ENCODE data around the gene NYAP2.

Gene NYAP2

DNA sequence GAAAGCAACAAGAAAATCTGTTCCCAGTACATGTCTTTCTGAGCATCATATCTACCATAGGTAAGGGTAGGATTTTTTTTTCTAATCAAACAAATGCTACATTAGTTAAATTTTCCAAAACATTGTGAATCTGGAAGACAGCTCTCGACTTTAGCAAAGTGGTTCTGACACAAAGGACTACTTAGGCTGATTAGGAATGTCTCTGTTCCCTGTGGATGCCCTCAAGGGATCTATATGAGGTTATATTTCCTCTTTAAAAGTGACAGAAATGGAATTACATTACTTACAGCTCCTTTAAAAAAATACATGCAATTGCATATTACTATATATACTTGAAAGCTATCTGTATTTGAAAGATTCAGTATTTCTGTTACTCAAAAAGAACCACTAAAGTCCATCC is 15.4 kb downstream of the NYAP2 start:
- no peak overlapping the region for H3K4me3 ChIP-seq (ENCODE audit: low read length)
- TF ChIP-seq ZNF274 (IDR thresholded peaks at IDR 0.05; ENCODE audit: low read depth, low read length): no peak

DNA sequence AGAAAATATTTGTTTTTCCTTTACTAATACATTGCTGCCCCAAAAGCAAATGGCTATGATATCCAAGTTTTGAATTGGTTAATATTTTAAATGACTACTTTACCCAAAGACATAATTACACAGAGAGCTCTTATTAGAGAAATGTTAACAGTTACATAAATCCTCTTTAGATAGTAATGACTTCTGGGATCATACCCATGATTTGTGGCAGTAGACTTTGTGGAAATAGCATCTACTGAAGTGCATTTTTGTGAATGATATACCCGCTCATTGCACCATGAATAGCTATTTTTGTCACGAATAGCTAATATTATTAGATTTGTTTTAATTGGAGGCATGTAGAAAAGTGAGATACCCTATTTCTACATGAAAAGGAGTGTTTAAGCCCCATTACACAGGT is 15.8 kb downstream of the NYAP2 start:
- TF ChIP-seq ZNF274 (IDR thresholded peaks at IDR 0.05; ENCODE audit: low read depth, low read length): no peak
- H3K4me3 ChIP-seq (ENCODE audit: low read length): no peak overlapping the region

DNA sequence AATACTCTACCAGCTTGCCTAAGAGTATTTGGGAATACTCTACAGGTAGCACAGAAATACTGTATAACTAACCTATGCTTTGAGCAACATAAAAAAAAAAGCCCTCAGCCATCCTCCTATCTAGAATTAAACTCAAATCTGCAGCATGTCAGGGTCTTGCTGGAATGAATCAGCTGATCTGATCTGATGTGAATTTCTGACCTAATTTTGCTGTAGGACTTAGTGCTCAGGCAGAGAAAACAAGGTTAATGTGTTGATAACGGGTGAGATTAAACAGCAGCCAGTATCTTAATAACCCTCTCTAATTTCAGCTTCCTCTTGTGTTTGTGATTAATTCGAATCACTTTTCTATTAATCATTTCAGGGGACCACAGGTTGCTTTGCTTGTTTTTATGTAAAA is 16.3 kb downstream of the NYAP2 start:
- TF ChIP-seq ZNF274 (IDR thresholded peaks at IDR 0.05; ENCODE audit: low read depth, low read length): no peak
- H3K4me3 ChIP-seq (ENCODE audit: low read length): no peak overlapping the region

DNA sequence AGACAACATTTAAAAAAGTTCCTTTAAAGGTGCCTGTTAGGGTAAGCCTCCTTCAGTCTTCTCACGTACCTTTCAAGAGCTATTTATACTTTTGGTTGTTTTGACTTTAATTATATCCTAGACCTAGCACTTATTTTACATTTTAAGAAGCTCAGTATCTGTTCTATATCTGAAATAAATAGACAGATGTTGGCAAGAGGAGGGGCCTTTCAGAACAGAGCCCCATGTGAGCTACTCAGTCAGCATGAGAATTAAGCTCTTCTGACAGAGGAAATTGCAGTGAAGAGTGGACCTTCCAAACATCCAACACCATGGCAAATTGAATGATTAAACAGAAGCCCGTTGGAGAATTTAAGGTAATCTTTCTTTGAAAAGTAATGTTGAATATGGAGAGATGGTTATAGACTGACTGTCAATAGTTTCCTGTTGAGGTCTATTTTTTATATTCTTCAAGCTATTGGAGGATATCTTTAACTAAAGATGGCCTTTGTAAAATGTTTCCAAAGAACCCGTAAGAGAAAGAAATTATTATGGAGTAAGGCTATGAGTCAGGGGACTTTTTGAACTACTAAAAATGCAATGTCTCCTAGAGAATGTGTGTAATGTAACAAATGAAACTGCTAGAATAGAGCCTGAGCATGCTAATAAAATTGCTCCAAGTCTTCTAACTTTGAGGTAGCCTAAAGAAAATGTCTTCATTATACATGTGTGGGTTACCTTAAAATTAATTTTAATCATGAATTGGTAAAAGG is 17.3 kb downstream of the NYAP2 start:
- no peak for TF ChIP-seq ZNF274 (IDR thresholded peaks at IDR 0.05; ENCODE audit: low read depth, low read length)
- no peak overlapping the region for H3K4me3 ChIP-seq (ENCODE audit: low read length)

DNA sequence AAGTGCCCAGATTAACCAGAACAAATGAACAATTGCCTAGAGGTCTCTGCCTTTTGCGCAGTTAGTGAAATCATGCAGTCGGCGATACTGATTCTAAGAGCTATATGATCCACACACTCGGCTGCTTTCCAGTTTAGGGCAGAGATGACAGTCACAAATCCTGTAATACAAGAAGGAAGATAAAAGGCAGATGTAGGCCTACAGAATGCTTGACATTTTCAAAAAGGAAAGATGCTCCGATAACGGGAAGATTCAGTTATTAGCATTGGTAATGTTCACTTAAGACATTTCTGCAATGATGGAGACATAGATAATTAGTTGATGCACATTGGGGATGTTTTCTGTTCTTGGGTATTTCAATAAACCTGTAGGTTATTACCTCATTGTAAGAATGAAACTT is 19.5 kb downstream of the NYAP2 start:
- no peak overlapping the region for H3K4me3 ChIP-seq (ENCODE audit: low read length)
- no peak for TF ChIP-seq ZNF274 (IDR thresholded peaks at IDR 0.05; ENCODE audit: low read depth, low read length)

DNA sequence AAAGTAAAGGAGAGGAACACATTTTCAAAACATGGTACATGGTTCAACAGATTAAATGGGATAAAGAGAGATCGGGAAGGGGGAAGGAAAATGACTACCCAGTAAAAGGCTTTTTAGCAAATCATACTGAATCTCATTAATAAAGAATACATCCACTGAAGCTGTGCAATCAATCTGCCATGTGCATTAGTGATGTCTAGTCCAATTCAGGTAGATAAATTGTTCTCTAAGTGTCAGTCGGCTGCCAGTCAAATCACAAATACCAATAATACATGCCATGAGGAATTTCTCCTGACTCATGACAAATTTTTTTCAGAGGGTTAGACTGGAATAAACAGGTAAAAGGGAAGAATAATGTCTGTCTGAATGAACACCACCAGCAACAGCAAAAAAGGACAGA is 22.6 kb downstream of the NYAP2 start:
- no peak overlapping the region for H3K4me3 ChIP-seq (ENCODE audit: low read length)
- no peak for TF ChIP-seq ZNF274 (IDR thresholded peaks at IDR 0.05; ENCODE audit: low read depth, low read length)

DNA sequence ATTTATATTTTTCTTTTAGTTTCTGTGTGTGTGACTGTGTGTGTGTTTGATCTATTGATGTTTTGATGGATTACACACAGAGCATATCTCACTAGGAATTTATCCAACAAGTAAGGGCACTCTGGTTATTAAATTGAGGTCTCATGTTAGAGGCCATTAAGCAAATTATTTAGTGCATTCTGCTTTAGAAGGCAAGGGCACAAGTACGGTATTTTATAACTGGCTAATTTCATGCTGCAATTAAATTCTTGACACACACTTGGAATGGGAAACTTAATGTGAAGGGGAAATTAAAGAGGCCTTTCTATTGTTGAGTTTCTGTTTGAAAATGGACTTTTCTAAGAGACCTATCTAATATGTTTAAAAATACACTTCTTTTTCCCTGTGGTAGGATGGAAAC is 25.8 kb downstream of the NYAP2 start:
- TF ChIP-seq ZNF274 (IDR thresholded peaks at IDR 0.05; ENCODE audit: low read depth, low read length): no peak
- H3K4me3 ChIP-seq (ENCODE audit: low read length): no peak overlapping the region

DNA sequence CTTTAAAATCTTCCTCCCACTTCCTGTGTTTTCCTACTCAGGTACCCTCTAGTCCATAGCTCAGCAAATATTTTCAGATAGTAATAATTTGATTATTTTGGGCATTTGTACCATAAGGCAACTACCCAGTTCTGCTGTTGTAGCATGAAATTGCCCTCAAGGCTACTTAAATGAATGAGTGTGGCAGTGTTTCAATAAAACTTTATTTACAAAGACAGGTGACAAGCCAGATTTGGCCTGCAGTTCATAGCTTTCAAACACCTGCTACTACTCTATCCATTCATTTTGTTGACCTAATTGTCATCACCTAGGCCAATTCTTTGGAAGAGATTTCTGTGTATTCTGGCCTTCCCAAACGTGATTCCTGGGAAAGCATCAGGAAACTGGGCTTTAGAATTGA is 28.9 kb downstream of the NYAP2 start:
- TF ChIP-seq ZNF274 (IDR thresholded peaks at IDR 0.05; ENCODE audit: low read depth, low read length): no peak
- no peak overlapping the region for H3K4me3 ChIP-seq (ENCODE audit: low read length)

DNA sequence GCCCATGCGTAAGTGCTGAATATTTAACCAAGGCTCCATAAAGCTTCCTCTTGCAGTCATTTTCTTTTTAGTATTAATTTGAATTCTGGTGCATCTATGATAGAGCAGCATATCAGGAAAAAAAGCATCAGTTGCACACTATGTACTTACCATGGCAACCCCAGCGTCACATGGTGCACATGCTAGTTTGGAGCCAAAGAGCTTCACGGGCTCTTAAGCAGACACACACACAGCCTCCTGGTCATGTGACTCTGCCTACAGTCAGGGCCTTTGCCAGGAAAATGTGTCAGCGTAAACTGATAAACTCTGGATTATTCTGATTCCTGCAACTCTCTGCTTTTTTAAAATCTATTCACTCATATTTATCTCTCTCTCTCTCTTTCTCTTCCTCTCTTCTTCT is 30.2 kb downstream of the NYAP2 start:
- no peak for TF ChIP-seq ZNF274 (IDR thresholded peaks at IDR 0.05; ENCODE audit: low read depth, low read length)
- no peak overlapping the region for H3K4me3 ChIP-seq (ENCODE audit: low read length)

DNA sequence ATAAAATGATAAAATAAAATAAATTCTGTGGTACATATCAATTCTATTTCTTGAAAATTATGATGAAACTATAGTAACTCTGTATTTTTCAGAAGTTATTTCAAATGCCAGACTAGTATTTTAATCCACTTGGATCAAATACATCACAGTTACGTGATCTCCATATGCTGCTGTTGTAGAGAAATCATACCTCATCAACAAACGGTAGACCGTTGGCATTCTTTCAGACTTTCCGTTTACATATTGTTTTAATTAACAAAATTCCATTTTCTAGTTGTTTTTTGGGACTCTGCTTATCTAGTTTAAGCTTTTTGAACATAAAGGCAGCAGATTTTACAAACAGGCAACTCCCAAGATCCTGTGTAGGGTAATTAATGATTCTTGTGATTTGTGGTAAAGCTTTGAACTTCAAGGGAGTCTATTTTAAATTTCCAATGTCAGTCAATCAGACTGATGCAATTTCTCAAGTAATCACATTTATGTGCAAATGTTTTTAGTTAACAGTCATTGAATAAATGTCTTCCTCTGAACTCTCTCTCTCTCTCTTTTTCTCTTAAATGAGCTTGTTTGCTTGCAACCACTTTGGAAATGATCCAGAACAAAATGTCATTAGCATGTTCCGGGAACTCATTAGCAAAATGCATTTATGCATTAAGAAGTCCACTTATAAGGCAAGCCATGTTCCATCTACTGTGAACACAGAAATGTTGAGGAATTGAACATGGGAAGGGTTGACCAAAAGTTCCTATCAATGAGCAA is 31.8 kb downstream of the NYAP2 start:
- no peak for TF ChIP-seq ZNF274 (IDR thresholded peaks at IDR 0.05; ENCODE audit: low read depth, low read length)
- no peak overlapping the region for H3K4me3 ChIP-seq (ENCODE audit: low read length)

DNA sequence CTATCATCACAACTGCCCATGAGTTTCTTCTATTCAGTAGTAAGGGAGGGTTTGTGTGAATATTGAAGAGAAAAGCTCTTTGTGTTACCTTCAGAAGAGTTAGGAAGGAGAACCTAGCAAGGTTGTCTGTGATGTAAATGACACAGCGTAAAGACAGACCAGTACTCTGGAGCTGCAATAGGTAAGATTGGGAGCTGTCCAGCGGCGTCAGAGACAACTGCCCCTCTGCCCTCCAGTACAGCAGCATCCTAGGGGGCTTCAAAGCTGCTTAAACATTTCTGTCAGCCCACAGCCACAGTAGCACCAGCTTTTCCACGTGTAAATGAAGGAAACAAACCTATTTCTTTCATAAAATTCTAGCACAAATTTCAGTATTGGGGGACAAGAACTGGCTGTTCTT is 34.5 kb downstream of the NYAP2 start:
- TF ChIP-seq ZNF274 (IDR thresholded peaks at IDR 0.05; ENCODE audit: low read depth, low read length): no peak
- no peak overlapping the region for H3K4me3 ChIP-seq (ENCODE audit: low read length)

DNA sequence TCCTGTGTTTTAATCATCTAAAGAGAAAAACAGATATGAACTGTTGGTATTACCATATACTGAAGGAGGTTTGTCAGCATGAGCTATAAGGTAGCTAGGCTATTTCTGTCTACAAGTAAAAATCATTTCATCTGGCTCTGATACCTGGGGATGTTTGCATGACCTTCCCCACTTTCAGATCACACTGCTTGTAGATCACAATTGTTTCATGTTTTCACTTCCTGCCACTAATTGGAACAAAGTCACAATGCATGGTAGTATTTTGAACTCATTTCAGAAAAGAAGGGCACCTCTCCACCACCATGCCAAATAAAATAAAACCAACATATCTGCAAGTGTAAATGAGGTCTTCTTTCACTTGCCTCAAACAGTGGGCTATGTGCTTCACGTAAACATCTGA is 37.8 kb downstream of the NYAP2 start:
- TF ChIP-seq ZNF274 (IDR thresholded peaks at IDR 0.05; ENCODE audit: low read depth, low read length): no peak
- H3K4me3 ChIP-seq (ENCODE audit: low read length): no peak overlapping the region

DNA sequence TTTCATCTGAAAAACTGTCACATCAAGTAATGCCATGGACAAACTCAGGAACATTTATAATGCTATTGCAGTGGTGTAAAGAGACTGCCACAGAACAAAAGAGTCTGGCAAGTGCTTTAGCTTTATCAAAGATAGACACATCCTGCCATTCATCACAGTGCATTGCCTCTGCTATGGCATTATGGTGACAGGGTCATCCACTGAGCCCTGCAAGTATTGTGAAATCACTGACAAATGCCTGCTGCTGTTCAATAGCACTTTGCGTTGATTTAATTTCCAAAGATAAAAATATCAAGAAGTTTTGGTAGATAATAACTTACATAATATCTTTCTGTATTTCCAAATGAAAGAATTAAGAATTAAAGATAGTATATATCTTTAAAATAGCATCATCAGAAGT is 38.7 kb downstream of the NYAP2 start:
- TF ChIP-seq ZNF274 (IDR thresholded peaks at IDR 0.05; ENCODE audit: low read depth, low read length): no peak
- H3K4me3 ChIP-seq (ENCODE audit: low read length): no peak overlapping the region

DNA sequence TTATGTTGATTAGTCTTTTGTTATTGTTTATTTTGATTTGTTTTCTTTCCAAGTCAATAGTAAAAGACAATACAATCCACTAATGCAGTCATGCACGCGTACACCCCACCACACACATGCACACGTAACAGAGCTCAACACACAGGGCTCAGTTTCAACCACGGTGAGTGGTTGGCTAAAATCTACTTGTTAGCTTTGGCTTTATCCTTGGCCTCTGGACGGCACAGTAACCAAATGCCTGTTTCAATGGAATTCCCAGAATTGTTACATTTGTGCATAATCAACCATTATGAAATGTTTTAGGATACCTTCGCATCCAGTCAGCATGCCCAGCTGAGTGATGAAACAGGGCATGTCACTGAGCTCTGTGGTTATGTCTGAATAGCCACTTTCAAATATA is 53.2 kb downstream of the NYAP2 start:
- TF ChIP-seq ZNF274 (IDR thresholded peaks at IDR 0.05; ENCODE audit: low read depth, low read length): no peak
- H3K4me3 ChIP-seq (ENCODE audit: low read length): no peak overlapping the region

DNA sequence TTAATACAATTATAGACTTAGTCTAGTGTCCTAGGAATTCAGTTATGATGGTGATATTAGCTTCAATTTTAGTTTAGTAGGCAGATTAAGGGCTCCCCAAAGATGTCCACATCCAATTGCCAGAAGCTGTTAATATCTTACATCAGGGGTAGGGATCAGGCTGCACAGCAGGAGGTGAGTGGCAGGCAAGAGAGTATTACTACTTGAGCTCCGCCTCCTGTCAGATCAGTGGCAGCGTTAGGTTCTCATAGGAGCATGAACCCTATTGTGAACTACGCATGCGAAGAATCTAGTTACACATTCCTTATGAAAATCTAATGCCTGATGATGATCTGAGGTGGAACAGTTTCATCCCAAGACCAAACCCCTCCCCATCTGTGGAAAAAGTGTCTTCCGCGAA is 54.9 kb downstream of the NYAP2 start:
- H3K4me3 ChIP-seq (ENCODE audit: low read length): no peak overlapping the region
- no peak for TF ChIP-seq ZNF274 (IDR thresholded peaks at IDR 0.05; ENCODE audit: low read depth, low read length)
